Fibroblast of villous mesenchyme (primary cell): Measurements from ENCODE around the gene CXCR5. TPM values are rescaled to one million over a fixed set of nuclear protein-coding genes. Genes with fewer than 3 reads are reported as not detected.

Experiments
- DNase-seq: peaks from one replicate; pipeline ENCODE4 v3.0.0-alpha.2; 2010; ENCODE audit warnings: low read depth
- H3K4me3 ChIP-seq: 2 replicates; pipeline ENCODE4 v1.5.1; 2011; ENCODE audit warnings: low read depth, mild to moderate bottlenecking, low read length
- total RNA-seq: library from RNA; depleted of rRNA; stranded (reverse); fragments of >200 nt; gene quantifications from 2 replicates; pipeline ENCODE4 v1.2.3, GENCODE V29; 2012
- TF ChIP-seq, protein P1 (sequence below): IDR thresholded peaks from 2 replicates; pipeline ENCODE4 v1.5.1; 2012; ENCODE audit warnings: low read depth, mild to moderate bottlenecking, low read length; ENCODE audit not compliant: insufficient read depth

CXCR5 gene
- total RNA-seq, 1 donor, result not detected

DNA sequence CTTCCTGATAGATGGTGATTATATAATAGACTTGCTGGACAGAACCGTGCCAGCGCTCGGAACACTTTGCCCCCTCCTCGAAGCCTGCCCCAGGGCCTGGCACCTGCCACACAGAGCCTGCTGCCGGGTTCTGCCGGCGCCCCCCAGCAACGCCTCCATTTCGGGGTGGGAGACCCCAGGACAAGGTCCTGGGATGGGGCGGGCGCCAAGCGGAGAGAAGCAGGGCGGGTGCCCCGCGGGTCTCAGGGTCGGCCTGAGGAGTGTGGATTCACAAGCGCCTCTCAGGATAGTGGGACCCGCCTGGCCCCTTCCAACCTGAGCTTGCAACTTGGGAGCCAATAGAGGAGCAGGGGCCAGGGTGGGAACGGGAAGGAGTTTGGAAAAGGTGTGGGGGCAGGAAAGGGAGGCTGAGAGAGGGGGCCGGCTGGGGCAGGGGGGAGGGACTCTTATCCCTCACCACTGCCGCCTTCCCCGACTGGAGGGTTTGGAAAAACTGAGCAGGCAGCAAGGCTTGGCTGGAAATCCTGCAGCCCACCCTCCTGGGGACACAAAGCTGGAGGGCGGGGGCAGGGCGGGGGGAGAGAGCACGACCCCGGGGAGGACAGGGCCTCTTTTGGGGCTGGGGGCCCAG lies 45.3 kb downstream of the CXCR5 start:
- peak; percentile 65 for DNase-seq
- TF ChIP-seq, protein P1, sequence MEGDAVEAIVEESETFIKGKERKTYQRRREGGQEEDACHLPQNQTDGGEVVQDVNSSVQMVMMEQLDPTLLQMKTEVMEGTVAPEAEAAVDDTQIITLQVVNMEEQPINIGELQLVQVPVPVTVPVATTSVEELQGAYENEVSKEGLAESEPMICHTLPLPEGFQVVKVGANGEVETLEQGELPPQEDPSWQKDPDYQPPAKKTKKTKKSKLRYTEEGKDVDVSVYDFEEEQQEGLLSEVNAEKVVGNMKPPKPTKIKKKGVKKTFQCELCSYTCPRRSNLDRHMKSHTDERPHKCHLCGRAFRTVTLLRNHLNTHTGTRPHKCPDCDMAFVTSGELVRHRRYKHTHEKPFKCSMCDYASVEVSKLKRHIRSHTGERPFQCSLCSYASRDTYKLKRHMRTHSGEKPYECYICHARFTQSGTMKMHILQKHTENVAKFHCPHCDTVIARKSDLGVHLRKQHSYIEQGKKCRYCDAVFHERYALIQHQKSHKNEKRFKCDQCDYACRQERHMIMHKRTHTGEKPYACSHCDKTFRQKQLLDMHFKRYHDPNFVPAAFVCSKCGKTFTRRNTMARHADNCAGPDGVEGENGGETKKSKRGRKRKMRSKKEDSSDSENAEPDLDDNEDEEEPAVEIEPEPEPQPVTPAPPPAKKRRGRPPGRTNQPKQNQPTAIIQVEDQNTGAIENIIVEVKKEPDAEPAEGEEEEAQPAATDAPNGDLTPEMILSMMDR, result no peak
- peak overlapping the region; percentile 77 for H3K4me3 ChIP-seq

DNA sequence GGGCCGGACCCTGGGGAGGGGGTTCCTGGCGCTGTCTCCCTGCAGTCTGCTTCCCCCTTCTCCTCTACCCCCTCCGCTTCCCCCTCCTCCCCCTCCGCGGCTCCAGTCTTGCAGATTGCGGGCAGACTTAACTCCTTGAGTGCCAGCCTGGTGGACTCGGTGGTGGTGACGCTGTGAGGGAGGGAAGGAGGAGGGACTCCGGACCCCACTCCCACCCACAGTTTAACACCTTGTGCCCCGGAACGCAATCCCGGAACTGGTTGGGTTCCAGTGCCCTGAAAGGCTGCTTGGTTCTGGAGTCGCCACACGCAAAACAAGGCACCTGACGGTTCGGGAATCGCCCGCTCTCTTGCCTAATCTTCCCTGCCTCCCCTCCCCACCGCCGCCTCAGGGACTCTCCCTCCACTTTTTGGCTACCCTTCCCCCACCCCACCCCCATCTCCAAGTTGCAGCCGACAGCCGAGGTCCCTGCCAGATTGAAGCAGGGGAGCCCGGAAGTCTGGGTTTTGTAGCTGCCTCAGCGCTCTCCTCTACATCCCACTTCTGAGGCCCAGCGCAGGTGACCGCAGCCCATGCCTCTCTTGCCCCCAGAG lies 45.9 kb downstream of the CXCR5 start:
- peak; percentile 88 for DNase-seq
- TF ChIP-seq, protein P1, result no peak
- peak overlapping the region; percentile 77 for H3K4me3 ChIP-seq

DNA sequence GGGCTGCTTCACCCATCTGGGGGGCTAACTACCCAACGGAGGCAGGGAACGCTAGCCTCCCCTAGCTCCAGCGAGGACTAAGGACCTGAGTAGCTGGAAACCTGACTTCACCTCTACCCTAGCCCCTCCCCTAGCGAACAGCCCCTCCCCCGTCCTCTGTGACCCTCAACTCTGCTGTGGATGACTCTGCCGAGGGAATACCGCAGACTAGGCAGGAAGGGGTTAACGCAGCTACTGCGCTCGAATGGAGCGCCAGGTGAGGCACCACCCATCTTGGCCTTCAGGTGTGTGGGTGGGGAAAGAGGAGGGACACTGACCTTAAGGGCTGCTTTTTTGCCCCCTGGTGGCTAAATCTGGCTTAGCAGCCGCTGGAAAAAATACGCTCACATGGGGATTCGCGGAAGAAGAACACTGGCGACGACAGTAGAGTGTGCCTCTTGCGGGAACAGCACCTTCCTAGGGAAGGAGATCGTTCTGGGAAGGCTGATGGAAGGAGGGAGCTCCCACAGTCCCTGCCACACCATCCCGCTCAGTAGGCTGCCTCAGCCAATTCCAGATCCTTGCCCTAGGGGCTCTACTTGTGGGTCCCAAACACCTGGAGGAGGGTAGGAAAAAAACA lies 46.5 kb downstream of the CXCR5 start:
- DNase-seq, result peak; percentile 79
- TF ChIP-seq, protein P1, result peak; percentile 92
- peak overlapping the region; percentile 77 for H3K4me3 ChIP-seq

DNA sequence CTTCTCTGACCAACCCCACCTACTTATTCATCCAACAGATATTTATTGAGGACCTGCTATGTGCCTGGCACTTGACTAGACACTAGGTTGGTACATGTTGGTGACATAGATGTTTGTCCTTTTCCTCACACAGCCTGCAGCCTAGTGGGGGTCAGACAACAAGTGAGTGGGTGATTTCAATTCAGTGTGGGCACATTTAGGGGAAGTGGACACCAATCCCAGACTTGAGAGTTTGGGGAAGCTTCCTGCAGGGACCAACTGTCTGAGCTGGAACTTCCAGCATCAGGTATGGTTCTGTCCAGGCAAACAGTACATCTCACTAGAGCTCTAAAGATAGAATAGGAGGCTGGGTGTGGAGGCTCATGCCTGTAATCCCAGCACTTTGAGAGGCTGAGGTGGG lies 47.9 kb downstream of the CXCR5 start:
- no peak for DNase-seq
- TF ChIP-seq, protein P1, result no peak
- no peak overlapping the region for H3K4me3 ChIP-seq

DNA sequence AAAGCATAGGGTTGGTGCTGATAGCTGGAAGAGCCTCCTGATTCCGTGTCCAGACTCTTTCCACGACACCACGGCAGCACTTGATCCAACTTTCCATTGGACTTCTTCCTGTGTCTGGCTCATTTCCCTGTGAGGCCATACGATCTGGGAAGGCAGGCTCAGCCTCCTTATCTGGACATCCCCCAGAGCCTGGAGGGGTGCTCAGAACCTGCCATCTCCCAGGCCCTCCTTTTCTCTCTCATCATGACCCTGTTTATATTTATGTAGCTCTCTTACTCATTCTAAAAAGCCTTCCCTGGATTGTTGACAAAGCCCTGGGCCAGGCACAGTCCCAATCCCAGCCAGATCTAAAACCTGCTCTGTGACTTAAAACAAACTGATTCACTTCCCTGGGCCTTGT lies 49.8 kb downstream of the CXCR5 start:
- DNase-seq, result no peak
- H3K4me3 ChIP-seq, result no peak overlapping the region
- TF ChIP-seq, protein P1, result no peak

DNA sequence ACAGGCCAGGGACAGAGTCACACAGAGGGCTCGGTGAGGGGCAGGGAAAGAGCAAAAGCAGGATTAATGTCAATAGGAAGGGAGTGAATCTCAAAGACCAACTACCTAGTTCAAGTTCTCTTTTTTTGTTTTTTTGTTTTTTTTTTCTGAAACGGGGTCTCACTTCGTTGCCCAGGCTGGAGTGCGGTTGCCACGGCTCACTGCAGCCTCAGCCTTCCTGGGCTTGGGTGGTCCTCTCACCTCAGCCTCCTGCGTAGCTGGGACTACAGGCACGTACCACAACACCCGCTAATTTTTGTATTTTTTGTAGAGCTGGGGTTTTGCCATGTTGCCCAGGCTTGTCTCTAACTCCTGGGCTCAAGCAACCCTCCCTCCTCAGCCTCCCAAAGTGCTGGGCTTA lies 51.7 kb downstream of the CXCR5 start:
- TF ChIP-seq, protein P1, result no peak
- no peak overlapping the region for H3K4me3 ChIP-seq
- DNase-seq, result no peak
